Measurements from ENCODE around the gene ROBO1.

ROBO1 gene

GRCh38 chr3:78941587-78941986, 826.2 kb downstream of the ROBO1 start:
- DNase-seq = no peak

DNA sequence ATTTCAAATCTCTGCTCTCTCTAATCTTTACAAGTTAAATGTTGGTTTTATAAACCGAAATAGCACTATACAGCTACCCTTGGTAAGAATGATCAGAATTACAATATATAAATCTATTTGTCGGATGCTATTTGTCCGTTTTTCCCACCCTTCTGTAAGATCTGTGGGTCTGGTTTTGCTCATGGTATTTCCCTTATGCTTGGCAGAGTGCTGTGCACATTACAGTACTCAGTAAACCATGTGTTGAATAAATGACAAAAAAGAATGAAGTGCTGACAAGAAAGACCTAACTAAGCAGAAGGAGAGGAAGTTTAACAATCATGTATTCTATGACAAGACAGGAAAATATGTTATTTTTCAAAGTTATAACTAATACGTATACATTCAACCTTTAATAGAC, 827.2 kb downstream of the ROBO1 start:
- no peak for DNase-seq

GRCh38 chr3:78940128-78940527, 827.7 kb downstream of the ROBO1 start:
- DNase-seq = no peak

GRCh38 chr3:78937475-78937874, 830.3 kb downstream of the ROBO1 start:
- no peak for DNase-seq

DNA sequence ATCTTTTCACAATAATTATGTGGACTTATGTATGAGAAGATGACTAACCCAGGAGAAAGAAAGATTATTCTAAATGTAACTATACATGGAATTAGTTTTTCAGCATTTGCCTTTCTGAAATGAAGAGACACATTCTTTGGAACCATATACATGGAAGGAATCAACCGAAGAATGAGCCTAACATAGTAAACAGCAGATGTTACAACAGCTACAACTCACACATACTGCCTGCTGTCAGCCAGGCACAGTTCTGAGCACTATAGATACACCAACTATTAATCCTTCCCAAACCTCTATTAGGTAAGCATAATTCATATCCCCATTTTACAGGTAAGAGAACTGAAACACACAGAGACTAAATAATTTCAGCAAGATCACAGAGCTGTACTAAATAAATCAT, 840.0 kb downstream of the ROBO1 start:
- no peak for DNase-seq

GRCh38 chr3:78926523-78926922, 841.3 kb downstream of the ROBO1 start:
- no peak for DNase-seq

DNA sequence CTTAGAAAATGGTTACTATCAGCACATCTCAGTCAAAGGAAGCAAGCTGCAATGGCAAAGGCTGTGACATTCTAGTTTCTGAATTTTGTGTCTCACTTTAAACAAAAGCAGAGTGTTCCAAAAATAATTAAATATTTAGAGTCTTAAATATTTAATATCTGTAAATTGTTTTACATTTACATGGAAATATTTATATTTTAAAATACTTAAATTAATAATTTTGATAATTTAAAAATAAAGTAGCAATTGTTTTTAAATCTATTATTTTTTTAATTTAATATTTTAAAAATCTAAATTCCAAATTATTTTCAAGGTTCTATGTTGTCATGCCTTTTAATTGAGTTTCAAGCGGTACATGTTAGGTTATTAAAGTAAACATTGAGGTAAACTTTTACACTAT, 843.1 kb downstream of the ROBO1 start:
- DNase-seq = no peak

- peak; percentile 66 for DNase-seq
Measured at GRCh38 chr3:78919021-78919755, 848.6 kb downstream of the ROBO1 start.

DNA sequence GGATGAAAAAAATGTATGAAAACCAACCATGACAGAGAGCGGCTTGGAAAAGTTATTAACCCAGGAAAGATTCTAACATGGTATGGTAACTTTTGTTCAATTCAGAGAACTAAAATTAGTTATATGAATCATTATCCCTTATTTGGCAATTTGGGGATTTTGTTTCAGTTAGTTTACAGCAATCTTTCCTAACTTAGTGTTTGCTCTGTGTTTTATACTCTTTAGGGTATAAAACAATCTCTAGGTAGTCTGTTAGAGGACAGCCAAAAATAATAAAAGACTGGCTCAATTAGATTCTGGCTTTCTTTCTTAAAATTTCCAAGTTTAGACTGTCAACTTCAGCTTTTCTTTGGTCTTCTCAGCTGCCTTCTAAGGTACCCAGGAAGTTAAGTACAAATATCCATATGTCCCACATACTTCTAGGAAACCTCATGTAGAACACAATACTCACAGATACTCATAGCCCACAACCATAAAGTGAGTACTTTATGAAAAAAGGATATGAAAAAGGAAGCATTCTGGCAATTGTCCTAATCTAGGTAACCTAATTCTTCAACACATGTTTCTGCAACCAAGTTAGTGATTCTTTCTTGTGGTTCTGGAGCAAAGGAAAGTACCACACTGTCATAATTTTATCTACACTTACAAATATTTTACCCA, 849.3 kb downstream of the ROBO1 start:
- DNase-seq = peak; percentile 66

- peak; percentile 43 for DNase-seq
Measured at GRCh38 chr3:78917536-78917935, 850.3 kb downstream of the ROBO1 start.

DNA sequence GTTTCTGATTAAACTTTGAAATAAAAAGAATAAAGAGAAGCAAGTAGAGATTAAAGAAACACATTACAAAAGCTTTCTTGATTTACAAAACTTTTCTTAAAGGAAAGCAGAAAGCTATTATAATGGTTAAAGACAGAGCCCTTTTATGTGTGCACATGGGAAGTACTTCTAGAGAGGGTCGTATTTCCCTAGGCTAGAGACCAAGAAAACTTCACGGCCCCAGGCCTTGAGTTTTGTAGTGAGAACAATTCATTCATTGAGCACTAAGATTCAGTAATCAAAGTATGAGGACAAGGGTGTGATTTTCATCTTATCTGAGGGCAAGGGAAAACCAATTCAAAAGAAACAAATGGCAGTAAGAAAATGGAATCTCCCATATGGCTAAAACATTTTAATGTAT, 854.1 kb downstream of the ROBO1 start:
- peak; percentile 40 for DNase-seq

DNA sequence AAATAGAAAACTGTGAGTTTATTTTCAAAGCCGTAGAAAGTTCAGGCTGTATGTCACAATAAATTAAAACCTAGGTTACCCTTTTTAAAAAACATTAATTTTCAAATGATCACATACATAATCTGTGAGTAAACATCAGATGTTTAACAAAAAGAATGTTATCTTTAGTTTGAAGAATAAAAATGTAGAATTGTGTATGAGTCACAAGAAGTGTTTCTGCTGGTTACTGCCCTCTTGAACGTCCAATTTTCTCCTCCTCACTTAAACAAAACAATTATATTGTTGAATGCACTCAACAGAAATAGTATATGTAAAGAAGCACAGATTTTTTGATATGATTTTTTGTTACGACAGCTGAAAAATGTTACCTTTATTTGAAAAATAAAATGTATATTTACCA, 855.1 kb downstream of the ROBO1 start:
- no peak for DNase-seq

GRCh38 chr3:78912259-78912658, 855.5 kb downstream of the ROBO1 start:
- DNase-seq = peak; percentile 89

DNA sequence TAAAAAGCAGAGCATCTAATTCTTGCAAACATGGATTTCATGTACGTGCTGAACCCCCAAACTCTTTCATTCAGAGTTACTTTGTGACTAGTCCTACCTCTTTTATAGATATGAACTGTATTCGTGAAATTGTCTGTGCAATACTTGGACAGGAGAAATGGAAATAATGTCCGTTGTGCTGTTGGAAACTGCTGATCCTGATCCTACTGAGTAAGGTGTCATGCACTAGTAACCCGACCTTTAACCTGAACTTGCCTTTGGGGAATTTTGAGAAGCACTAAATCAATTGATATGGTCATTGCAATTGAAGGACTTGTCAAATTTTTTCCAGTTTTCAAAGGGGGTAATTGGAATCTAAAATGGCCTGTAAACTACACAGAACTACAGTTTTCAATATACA, 856.4 kb downstream of the ROBO1 start:
- no peak for DNase-seq

DNA sequence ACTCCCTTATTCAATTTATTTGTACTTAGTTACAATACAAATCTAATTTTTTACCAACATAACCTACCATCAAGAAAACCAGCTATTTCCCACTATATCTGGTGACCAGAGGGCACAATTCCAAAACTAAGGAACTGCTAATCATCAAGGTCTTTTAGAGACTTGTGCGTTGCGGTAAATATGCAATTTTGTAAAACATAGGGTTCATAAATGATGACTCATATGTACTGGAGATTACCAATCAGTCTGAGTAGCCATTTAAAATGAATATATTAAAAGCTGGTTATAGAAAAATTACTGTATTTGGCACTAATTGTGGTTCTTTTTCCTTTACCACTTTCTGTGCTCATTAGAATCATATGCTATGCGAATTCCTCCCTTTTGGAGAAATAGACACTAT, 859.6 kb downstream of the ROBO1 start:
- no peak for DNase-seq

DNA sequence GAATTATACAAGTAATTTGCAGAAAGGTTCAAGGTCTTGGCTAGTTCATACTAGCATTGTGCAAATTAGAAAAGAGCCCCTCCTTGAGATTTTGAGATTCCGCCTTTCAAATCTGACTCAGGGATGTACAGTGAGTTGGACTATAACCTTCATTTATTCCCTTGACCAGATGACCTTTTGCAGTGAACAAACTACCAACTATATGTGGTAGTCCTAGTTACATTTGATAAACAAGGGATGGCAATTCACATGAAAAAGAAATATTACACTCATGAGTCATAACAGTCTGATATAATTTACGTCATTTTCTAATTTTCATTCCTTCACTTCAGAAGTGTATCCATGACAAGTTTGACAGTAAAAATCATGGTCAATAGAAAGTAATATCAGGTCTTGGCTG, 860.4 kb downstream of the ROBO1 start:
- DNase-seq = no peak

GRCh38 chr3:78906930-78907329, 860.9 kb downstream of the ROBO1 start:
- DNase-seq = no peak

GRCh38 chr3:78906245-78906644, 861.6 kb downstream of the ROBO1 start:
- no peak for DNase-seq

DNA sequence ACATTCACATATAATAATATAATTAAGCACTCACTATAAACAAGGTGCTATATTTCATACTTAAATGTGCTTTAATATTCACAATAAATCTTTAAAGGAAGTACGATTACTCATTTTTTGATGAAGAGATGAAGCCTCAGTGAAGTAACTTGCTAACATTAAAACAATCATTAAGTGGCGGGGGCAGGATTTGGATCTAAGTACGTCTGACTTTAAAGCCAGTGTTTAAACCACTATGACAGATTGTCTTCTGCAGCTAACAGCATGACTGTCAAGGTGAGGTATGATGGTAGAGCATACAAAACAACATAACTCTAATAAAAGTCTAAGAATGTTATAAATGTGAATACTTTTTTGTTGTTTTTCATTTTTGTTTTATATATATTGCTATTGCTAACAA, 862.1 kb downstream of the ROBO1 start:
- no peak for DNase-seq

DNA sequence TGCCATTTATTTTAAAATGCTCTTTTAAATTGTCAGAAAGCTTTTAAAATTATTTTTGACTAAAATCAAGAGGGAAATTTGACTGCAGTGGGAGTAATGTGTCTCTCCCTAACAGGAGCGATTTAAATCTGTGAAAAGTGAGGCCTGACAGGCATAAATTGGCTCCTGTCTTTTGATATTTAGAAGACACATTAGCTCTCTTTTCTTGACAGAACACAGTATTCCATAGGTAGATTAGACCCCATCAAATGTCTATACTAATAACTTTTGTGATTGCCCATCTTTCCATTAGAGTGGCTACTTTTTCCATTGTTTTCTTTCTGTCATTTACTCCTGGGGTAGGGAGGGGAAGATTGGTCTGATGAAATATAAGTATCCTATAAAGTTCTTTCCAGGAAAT, 866.3 kb downstream of the ROBO1 start:
- no peak for DNase-seq

GRCh38 chr3:78900880-78901279, 866.9 kb downstream of the ROBO1 start:
- DNase-seq = no peak

DNA sequence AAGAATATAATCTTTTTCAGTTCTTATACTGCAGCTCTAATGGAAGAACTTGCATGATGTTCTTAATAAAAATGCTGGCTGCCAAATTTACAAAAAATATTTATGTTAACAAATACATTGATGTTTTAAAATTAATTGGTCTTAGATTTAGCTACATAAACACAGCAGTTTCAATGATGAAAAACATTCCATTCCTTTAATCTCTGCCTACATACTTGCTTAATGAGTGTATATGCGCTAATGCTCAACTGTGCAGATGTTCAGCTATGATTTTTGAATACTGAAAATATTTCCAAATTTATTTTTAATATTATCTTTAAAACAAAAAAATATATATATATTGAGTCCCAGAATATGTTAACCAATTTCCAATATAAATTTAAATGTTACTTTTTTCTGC, 867.4 kb downstream of the ROBO1 start:
- no peak for DNase-seq

GRCh38 chr3:78895528-78895927, 872.3 kb downstream of the ROBO1 start:
- DNase-seq = no peak

DNA sequence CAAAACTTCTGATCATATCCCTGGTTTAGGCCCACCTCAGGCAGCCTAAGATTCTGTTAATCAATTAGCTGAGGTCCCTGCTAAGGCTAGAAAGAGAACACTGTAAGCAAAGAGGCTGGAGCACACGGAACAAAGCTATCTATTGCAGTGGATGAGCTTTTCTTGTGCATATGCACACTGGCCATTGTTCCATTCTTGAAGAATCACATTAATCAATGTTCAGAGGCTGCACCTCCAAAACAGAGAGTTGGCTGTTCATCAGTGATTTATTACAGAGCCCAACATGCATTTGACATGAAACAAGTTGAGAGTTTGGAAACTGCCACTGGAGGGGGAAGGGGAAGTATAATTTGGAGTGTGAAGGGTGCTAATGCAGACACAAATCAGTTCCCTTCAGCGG, 873.0 kb downstream of the ROBO1 start:
- no peak for DNase-seq

DNA sequence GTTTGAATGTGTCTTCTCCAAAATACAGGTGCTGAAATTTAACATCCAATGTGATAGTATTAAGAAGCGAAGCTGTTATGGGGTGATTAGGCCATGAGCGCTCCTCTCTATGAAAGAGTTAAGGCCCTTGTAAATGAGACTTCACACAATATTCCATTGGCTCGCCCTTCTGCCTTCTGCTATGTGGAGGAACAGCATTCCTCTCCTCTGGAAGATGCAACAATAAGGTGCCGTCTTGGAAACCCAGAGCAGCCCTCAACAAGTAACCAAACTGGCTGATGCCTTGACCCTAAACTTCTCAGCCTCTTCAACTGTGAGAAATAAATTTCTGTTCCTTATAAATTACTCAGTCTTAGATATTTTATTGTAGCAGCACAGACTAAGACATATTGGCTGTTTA, 874.6 kb downstream of the ROBO1 start:
- DNase-seq = no peak
